Ramos (cell line): ENCODE data around the gene CFL2.
"Not testable (repeated sequence)": the region's sequence is repeated elsewhere in the genome, so short reads cannot be mapped to it uniquely, and the experiment has no call there.

Source experiments
- in situ Hi-C: fragments of 300-500 bp; cut with MboI; formaldehyde crosslinking; loops from one replicate; pipeline ENCODE4 v1.14.3; 2022; ENCODE audit warnings: low sequenced_read_pairs; ENCODE audit not compliant: unreplicated experiment

CFL2 gene

GRCh38 chr14:34711796-34712712 lies 2.3 kb downstream of the CFL2 start:
- in situ Hi-C loops: no loop called here

GRCh38 chr14:34711169-34711568 lies 3.2 kb downstream of the CFL2 start:
- in situ Hi-C loops: no loop called here

DNA sequence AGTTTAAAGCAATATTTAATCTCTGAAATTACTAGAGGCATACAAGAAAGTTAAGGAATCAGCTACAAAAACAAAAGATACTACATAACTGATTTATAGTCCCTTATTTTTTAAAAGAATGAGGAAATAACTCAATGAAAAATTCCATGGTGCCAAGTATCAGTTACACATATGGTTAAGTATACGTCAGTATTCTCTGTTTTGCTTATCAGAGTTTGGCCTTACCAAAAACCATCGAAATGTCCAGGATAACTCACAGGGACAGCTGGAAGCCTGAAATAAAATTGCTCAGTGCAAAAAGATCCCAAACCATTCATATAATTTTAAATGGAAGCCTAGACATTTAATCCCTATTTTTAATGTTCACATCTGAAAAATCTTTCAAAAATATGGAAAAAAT lies 3.6 kb downstream of the CFL2 start:
- in situ Hi-C loops: no loop called here

GRCh38 chr14:34710006-34710405 lies 4.4 kb downstream of the CFL2 start:
- in situ Hi-C loops: no loop called here

- in situ Hi-C loops: no loop called here
Measured at GRCh38 chr14:34707722-34708121, 6.7 kb downstream of the CFL2 start.

DNA sequence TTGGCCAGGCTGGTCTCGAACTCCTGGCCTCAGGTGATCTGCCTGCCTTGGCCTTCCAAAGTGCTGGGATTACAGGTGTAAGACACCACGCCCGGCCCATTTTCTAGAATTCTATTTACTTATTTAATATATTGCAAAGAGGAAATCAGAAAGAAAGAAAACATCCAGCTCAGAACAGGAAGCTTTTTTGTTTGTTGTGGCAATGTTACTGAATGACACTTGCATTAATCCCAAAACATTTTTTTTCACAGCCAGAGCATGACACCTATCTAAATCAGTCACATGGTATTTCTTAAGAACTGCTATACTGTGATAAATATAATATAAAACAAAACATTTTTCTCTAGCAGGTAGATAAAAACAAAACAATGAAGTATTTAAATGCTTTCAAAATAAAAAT lies 12.6 kb downstream of the CFL2 start:
- in situ Hi-C loops: no loop called here

DNA sequence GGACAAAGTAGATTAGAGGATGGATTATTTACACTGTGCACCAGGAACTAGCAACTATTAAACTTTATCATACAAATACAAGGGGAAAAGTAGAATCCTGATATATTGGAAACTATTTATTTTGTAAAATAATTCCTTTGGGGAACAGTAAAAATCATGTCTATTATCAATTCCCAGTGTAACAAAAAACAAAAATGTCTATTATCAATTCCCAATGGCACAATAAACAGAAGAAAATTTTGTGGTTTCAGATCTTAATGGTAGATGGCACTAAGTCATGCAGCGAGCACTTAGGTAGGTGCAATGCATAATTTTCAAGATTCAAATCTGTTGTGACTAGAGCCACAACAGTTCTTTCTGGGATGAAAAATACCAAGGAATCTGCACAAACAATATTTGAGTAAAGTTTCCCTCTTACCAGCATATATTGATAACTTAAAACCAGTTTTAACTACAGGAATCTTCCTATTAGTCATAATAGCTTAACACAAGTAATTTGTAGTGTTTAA lies 13.7 kb downstream of the CFL2 start:
- in situ Hi-C loops: no loop called here

DNA sequence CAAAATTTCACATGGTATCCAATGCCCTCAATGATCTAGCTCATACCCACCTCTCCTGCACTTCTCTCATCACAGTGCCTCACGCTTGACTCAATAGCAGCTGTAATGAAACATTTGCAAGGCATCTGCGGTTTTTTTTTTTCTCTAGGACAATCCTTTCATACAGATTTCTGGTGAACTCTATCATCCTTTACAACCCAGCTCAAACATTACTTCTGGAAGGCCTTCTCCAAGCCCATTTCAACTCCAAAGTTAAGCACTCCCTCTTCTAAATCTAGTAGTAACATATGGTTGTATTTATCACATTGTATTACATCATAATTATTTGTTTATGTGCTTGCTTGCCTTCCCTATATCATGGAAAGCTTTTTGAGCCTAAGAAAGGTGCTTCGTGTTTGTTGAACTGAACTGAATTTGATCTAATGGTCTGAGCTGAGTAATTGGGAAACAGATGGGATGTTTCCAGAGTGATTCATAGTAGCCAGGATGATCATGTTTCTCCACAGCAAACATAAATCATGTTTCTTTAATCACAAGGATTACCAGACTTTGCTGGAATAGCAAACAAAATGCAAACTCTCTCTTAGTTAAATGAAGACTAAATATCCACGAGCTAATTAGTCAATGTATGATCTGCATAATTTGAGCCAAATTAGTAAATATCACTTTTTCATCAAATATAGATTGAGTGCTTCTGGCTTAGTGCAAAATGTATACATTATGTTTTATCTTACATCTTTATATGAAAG lies 14.3 kb downstream of the CFL2 start:
- in situ Hi-C loops: no loop called here

- in situ Hi-C loops: not testable (repeated sequence)
Measured at GRCh38 chr14:34694216-34694615, 20.2 kb downstream of the CFL2 start.

DNA sequence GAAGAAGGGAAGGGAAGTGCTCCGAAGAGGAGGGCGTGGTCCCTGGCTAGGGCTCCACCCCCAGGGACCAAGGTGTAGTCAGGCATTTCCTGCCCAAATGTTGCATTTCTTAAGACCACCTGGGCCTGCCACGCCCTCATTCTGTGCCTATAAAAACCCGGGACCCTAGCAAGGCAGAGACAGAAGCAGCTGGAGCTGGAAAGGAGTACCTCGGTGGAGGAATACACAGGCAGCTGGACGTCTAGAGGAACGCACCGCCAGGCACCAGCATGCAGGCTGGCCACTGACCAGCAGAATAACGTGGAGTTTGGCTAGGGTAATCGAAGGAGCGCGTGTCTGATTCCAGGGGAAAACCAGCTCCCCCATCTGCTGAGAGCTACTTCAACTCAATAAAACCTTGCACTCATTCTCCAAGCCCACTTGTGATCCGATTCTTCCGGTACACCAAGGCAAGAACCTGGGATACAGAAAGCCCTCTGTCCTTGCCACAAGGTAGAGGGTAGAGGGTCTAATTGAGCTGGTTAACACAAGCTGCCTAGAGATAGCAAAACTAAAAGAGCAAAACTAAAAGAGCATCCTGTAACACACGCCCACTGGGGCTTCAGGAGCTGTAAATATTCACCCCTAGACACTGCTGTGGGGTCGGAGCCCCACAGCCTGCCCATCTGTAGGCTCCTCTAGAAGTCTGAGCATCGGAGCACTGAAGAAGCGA lies 21.0 kb downstream of the CFL2 start:
- in situ Hi-C loops: no loop called here

DNA sequence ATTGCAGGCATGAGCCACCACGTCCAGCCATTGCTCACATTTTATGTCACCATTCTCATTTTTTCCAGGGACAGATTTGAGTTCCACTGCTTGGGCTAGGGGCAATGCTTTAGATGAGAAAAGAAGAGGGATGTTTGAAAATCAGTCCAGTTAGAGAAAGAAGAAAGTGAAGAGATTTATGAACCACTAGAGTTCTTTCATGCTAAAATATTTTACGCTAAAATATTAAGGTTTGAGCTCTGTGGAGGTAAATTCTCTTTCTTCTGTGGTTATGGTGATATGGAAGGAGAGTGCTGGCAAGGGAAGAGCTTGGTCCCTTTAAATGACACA lies 21.5 kb downstream of the CFL2 start:
- in situ Hi-C loops: no loop called here

DNA sequence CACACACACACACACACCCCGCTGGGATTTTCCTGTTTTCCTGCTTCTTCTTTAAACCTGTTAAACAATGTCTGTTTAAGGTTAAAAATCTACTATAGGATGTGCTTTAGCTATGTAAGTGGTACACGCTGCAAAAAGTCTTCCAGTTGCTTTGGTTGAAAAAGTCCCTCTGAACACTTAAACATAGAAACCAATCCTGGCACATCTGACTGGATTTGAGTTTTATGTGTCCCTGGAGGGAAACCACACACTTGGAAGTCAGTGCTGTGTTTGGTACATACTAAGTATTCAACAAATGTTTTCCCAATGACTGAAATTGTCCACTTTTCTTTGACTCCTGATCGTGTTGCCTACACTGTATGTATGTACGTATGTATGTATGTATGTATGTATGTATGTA lies 22.0 kb downstream of the CFL2 start:
- in situ Hi-C loops: no loop called here

DNA sequence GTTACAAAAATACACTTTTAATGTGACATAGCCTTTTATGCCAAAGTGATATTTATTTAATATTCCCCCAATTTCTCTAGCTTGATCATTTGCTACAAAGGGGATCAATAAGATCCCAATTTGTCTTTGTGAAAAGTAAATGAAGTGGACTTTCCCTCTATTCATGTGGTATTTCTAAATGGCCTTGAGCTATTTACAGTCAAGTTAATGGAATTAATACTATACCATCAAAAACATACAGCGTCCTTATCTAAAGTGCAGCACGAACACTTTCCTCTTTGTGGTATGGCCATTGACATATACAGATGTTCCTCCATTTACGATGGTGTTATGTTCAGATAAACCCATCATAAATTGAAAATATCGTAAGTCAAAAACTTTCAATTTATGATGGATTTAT lies 23.2 kb downstream of the CFL2 start:
- in situ Hi-C loops: no loop called here

- in situ Hi-C loops: no loop called here
Measured at GRCh38 chr14:34688470-34689206, 25.8 kb downstream of the CFL2 start.

DNA sequence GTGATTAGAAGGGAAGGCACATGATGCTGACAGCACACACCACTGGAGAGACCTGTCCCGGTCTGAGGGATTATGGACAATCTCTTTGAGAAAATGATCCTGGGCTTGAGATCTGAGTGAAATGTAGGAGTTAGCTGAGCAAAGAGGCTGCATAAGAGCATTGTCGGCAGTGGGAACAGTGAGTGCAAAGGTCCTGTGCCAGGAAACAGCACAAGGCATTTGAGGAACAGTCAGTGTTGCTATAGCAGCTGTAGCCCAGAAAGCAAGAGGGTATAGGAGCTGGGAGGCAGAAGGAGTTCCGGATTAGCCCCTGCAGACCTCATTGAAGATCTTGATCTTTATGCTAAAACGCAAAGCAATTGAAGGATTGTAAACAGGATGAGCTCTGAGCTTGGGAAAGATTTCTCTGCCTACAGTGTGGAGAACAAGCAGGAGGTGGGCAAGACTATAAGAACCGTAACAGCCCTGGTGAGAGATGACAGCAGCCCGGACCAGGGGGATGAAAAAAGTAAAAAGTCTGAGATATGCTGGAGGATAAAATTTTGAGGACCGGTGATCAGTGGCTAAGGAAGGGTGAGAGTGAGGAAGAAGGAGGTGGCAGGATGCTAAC lies 28.5 kb downstream of the CFL2 start:
- in situ Hi-C loops: no loop called here

DNA sequence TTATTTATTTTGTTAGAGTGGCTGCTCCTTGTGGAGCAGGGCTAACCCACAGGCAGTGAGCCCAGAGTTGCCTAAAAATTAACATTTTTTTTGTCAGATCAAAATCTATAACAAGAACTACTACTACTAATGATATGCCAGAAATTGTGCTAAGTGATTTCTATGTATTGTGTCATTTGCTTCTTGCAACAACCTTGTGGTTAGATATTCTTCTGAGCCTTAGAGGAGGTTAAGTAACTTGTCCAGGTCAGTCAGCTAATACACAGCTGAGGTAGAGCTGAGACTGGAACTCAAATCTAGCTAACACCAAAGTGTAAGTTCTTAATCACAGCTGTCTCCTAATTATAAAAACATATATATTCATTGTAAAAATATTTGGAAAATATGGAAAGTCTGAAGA lies 29.8 kb downstream of the CFL2 start:
- in situ Hi-C loops: no loop called here

DNA sequence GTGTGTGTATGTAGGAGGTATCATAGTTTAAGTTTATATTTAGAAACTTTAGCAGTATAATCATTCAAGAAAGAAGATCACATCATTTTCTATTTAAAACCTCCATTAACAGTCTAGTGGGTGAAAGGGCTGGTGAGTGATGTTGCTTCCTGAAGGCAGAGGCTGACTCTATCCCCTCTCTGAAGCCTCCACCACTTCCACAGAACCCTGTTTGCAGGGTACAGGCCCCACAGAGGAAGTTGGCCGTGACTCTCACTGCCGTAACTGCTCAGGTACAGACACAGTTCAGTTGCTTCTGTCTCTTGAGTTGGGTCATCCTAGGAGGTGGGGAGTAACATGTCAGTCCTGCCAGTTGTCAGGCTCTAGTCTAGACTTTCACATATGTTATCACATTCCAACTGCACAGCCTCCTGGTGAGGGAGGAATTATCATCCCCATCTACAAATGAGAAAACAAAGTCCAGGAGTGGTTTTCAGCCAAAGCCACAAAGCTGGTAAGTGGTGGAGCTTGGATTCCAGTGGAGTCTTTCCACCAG lies 31.5 kb downstream of the CFL2 start:
- in situ Hi-C loops: no loop called here

DNA sequence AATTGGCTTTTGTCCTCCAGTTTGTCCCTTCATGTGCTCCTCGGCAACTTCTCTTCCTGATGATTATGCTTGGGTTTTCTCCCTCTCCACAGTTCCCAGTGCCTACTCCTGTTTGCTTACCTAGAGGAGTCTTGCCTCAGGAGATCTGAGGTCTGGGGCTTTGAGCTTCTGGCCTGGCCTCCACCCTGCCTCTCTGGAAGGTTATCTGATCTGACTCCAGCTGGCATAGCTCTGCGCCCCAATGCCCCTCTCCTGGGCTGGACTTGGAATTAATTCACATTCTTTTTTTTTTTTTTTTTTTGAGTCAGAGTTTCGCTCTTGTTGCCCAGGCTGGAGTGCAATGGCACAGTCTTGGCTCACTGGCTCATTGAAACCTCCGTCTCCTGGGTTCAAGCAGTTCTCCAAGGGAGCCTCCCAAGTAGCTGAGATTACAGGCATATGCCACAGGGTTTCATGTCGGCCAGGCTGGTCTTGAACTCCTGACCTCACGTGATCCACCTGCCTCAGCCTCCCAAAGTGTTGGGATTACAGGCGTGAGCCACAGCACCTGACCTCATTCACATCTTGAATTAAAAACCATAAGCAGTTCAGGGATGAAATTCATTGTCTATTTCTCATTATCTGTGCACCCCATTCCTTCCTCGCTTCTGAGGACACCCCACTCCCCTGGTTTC lies 33.5 kb downstream of the CFL2 start:
- in situ Hi-C loops: no loop called here

- in situ Hi-C loops: loop anchor here (10.0 kb wide), 1 partner anchor 736 kb away; no protein-coding TSS in a partner anchor
Measured at GRCh38 chr14:34678735-34679134, 35.7 kb downstream of the CFL2 start.
